ENCODE measurements around the gene RPRM. TPM values are rescaled to one million over a fixed set of nuclear protein-coding genes. Genes with fewer than 3 reads are reported as not detected.
A peak's percentile ranks its signal among the peaks of the same experiment; 100 is the strongest.
"Not testable (repeated sequence)": the region's sequence is repeated elsewhere in the genome, so short reads cannot be mapped to it uniquely, and the experiment has no call there.

The RPRM gene
- 6.0 TPM for total RNA-seq (ENCODE audit: insufficient read depth, low replicate concordance)

DNA sequence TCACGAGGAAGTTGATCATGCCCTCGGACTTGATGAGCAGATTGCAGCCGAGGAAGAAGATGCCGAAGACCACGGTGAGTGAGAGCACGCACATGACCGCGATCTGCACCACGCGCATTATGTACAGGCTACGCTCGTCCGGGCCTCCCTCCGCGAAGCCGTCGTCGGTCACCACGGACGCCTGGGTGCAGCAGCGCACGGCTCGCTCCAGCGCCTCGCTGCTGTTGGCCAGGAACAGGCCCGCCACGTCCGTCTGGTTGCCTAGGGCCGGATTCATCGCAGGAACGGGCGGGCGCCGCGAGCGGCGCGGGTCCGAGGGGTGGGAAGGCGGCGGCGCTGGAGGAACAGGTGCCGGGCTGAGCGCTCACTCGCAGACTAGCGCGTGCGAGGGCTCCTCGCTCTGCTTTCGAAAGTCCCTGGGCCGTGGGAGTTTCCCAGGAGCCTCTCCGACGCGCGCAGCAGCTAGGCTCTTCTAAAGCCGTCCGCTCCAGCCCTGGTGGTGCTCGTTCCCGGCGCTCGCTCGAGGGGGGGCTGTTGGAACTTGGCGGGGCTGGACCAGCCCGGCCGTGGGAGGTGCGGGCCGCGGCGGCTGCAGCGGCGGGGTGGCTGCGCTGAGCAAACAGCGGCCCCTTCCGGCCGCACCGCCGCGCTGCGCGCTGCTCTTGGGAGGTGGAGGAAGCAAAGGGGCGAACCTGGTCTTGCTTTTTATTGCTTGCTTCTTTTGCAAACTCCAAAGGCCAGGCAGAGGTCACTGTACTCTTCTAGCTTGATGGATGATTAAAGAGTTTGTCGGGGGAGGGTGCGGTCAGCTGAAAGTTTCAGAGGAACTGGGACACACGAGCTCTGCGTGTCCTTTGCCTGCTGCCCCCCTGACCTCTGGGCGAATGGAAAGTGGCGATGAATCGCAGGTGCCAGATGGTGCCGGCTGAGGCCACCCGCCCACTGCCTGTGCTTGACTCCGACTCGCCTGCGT, at the start of gene RPRM:
TSS of gene RPRM (minus strand) at position 474 of the 973 bp plus-strand sequence. CDS start at position 277, 197 bp downstream.
- peak; percentile 90 for DNase-seq (ENCODE audit: low spot score)

DNA sequence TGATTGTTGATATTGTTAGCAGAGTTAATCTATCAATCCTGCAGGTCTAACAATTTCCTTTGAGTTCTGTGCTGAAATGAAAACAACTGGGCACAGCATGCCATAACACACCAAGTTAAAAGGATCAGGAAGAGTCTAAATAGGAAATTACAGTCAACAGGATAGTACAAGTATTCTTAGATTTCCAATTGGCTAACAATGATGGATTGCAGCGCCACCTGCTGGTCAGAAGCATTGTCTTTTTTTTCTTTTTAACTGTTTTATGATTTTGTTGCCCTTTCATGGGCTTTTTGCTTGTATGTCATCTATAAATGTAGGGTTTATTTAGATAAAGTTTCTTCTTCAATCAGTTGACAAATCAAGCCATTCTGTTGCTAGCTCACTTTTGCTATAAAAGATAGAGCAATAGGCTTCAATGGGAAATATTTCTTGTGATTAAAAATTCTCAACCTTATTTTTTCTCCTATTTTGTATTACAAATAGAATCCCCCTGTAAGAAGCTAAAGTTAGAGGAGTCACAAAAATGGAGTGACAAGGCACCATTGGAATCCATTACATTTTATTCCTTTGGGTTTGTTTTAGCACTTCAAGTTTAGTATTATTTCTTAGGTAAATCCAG, 40.8 kb upstream of the RPRM start:
- peak; percentile 61 for DNase-seq (ENCODE audit: low spot score)

DNA sequence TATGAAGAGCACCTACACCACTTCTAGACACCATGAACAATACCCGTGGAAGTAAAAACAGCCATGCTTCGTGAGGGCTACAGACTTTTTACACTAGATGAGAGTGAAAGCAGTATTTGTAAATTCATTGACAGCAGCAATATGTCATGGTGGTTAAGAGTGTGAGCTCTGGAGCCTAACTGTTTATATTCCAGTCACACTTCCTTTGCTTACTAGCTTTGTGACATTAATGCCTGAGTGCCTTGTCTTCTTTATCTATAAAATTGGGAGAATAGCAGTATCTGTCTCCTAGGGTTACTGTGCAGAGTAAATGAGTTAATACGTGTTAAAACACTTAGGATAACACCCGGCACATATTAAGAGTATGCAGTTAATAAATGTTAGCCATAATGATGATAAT, 33.8 kb upstream of the RPRM start:
- no peak for DNase-seq (ENCODE audit: low spot score)

DNA sequence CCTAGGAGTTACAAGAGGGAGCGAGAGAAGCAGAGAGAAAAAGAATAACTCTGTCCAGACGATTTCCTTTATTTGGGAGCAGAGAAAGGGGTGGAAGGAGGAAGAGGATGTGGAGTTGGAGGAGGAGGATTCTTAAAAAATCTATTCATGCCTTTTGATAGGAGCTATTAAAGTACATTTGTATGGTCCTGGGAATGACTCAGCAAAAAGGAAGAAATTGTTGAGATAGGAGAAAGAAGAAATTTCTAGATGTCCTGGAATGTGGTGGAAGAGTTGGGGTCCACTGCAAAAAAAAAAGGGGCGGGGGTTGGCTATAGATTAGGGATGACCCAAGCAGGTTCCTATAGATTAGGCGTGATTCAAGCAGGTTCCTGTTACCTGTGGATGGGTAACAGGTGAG, 32.4 kb upstream of the RPRM start:
- DNase-seq (ENCODE audit: low spot score): no peak

DNA sequence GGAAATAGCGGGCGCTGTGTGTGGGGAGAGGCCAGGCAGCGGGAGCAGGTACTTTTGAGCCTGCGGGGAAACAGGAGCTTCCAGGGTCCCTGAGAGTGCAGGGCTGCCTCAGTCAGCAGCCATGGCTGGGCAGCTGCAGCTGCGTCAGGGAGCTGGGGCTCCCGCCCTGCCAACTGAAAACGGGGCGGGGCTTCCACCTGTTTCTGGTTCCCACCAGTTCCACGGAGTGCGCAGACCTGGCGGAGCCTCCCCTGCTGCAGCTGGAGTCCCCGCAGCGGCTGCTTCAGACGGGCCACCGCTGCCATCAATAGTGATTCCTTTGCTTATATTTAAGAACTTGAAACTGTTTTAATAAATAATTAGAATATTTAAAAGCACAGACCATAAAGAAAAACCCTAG, 30.6 kb upstream of the RPRM start:
- no peak for DNase-seq (ENCODE audit: low spot score)

DNA sequence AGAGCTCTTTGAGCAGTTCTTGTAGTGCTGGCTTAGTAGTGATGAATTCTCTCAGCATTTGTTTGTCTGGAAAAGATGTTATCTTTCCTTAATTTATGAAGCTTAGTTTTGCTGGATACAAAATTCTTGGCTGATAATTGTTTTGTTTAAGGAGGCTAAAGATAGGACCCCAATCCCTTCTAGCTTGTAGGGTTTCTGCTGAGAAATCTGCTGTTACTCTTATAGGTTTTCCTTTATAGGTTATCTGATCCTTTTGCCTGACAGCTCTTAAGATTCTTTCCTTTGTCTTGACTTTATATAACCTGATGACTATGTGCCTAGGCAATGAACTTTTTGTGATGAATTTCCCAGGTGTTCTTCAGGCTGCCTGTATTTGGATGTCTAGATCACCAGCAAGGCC, 27.9 kb upstream of the RPRM start:
- not testable (repeated sequence) for DNase-seq (ENCODE audit: low spot score)

DNA sequence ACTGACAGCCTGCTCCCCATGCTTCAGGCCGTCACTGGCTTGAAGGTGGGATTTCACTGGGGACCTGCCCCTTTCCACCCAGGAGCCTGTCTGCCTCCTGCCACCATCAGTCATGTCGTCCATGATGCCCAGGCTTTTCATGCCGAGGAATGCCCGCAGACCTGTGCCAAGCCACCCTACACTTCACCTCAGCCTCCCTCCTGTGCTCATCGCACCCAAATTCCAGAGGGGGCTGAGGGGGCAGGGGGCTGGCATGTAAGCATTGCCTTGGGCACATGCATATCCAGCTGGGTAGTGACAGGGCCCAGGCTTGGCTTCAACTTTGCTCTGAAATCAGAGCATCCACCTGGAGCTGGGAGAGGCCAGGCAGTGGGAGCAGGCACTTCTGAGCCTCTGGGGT, 20.9 kb upstream of the RPRM start:
- no peak for DNase-seq (ENCODE audit: low spot score)

DNA sequence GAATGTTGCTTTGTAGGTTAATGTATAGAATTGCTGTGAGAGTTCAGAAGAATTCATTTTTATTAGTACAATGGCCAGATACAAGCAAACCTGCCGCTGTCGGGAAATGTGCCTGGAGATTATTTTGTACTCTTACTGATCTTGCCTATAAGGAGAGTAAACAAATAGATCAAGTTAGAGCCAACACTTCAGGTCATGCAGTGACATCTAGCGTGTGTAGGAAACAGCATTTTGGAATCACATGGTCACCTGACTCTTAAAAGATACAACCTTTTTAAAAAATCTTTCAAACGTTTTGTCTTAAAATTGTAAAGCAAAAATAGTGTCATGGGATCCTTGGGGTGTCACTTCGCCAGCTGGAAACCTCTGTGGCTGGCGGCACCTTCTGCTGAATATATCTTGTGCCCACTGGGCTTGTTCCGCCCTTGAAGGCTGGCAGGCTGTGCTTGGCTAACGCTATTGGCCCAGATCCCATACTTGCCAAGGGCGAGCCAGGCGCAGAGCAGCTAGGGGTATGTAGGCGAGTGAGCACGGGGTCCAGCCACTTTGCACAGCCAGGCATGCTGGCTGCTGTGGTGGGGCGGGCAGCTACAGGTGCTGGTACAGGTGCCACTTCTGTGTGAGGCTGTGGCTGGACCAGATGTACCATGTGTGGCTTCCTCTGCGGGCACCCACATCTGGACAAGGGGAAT, 19.5 kb upstream of the RPRM start:
- DNase-seq (ENCODE audit: low spot score): no peak

DNA sequence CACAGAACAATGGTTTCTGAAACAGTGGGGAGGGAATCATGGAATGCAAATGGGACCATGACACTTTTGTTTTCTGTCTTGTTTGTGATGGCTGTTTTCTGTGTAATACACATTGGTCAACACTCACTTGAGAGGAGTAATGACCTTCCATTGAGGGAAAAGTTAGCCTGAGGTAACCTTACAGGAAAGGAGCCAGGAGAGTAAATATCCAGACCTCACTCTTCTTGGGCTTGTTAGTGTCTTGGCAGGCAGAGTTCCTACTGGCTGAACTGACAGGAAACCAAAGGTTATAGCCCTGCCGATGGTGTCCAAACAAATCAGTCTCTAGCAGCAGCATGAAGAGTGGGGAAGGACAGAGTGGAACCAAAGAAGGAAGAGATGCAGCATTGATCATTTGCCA, 17.2 kb upstream of the RPRM start:
- DNase-seq (ENCODE audit: low spot score): no peak

DNA sequence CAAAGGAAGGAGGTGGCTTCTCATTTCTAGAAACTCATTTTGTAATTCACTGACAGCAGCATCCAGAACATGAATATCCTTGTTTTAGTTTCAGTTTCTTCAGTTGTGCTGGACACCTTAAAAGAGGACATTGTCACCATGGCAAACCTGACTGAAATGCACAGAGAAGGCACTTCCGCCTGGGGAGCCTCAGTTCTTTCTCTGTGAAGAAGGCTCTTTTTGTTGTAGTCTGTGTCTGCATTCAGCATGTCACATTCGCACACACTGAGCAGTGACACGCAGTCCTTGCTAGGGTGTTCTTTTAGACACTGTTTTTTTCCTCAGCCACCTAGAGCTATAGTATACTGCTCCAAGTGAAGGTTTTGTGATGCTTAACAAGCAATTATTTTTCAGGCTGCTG, 9.5 kb upstream of the RPRM start:
- DNase-seq (ENCODE audit: low spot score): no peak

DNA sequence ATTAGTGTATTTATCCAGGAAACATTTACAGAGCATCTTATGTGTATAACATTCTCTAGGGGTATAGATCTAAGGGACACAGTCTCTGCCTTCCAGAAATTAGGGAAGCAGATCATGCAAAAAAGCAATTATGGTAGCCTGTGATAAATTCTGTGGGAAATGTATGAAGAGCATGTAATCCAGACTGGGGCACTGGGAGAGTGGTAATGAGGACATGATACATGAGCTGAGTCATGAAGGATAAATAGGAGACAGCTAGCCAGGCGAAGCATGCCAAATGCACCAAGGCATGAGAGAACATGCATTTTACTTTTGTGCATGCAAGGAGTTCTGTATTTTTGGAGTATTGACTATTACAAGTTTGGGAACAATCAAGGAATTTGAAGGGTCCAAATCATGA, 8.9 kb upstream of the RPRM start:
- peak; percentile 2 for DNase-seq (ENCODE audit: low spot score)

DNA sequence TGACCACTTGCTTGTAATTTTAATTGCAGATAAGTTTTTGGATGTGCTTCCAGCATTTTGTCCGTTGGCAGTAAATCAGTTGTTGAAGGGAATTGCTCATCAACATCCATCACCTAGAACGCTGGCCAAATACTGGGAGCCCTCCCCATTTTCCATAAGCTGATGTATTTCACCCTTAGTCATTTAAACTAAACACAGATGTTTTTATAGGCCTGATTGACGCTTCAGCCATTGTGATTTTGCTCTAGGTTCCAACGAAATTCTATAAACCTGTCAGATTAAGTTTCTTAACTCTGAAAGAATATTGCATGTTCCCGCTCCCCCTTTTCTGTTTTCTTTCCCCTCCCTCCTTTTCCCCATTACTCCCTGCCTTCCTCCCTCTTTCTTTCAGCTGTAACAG, 1.0 kb upstream of the RPRM start:
- DNase-seq (ENCODE audit: low spot score): peak; percentile 43

DNA sequence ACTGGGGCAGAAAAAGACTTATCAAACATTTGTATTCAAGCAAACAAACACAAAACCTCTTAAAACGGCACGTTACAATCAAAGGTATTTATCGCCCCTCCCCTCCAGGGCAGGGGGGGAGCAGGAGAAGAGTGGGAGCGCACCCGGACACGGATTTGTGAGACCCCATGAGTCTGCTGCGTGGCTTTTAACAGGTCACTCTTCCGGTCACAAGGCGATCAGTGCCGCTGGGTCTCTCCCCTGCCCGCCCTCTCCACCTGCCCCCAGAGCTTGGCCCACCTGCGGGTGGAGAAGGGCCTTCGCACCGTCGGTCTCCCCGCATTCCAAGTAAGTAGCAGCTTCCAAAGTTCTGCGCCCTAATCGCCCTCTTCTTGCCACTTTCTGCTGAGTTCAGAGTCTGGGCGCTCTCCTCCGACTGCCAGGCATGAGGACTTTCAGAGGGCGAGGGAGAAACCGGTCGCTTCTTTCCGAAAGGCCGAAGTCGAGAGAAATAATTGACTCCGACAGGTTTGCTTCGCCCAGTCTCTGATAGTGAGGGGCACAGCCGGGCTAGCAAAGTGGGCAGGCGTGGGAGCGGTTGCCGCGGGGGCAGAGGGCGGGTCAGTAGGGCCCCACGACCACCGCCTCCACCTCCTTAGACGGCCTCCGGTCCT, 800 bp downstream of the RPRM start:
- DNase-seq (ENCODE audit: low spot score): peak; percentile 27

DNA sequence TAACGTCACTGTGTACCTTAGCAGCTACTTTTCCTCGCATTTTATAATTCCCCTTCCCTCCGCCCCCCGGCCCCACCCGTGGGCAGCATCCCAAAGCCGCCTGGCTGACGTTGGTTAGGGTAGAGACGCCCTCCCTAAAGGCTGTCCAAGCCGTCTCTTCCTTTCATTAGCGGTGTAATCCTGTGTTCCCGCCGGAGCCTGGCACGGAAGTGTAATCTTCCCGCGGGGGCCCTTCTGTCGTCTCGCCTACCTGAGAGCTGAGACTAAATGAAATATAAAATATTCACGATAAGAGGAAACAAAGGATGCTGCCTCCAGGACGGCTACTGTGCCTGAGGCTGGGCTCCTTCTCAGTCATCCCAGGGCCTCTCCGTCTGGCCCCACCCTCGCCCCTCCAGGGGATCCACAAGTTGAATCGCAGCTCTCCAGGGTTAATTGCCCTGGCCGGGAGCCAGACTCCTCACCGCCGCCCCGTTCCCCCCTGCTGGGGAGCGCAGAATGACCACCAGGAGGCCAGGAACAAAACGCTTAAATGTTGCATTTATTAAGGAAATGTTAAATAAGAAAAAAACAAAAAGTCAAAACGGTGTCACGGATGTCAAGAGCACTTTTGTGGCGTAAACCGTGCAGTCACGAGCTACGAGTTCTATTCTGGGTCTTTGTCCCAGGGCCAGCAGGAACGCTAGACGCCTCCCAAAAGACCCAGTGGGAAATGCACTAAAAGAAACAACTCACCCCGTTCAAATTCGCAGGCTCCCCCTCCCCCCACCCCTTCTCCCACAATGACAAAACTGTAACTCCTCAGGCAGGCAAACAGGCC, 1.5 kb downstream of the RPRM start:
- DNase-seq (ENCODE audit: low spot score): peak; percentile 43

DNA sequence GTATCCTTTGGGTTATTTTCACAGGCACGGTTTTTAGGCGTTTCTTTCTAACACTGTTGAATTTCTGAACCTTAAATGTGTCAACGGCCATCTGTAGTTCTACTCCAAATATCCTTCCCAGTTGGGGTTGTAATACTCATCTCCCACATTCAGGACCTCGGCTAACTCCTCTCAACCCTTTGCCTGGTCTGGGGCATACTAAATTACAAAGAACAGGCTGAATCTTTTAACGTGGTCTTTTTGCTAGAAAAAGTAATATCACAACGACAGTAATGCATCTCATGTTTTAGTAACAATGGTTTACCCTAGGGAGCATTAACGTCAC, 2.1 kb downstream of the RPRM start:
- peak; percentile 50 for DNase-seq (ENCODE audit: low spot score)

DNA sequence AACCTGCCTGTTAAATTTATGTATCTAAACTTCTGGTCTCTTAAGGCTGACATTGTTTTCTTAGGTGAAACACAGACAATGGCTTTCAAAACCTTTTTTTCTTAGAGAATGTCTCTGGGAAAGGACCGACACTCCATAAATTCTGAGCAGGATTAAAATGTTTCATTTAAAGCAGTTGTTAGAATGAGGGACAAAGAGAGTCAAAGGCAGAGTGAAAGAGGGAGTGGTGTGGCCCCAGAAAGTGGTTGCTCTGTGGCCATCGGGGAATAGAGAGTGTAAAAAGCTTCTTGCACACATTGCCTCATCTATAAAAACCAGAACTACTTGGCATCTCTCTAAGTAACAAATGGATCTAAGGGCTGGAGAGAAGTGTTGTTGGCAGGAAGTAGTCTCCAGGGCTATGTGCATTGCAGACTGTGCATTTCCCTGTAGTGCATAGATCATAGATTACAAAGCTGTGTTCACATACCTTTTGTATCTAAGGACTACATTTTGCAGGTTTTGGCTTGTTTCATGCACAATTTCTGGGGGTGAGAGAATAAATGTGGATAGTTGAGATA, 3.6 kb downstream of the RPRM start:
- DNase-seq (ENCODE audit: low spot score): peak; percentile 42

DNA sequence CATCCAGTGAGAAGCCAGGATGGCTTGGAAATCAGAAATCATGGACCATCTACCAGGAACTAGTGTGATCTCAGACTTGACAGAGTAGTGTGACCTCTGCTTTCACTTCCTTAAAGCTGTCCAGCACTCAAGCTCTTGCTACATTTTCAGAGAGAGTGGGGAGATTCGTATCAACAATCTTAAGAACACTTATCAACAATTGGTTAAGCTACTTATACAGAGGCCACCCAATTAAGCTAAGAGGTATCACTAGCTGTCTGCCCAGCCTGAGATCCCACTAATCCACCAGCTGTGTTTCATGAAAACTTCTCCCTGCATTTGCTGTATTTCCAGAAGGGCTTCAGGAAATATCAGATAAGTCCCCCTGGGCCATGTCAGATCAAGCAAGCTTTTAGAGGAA, 4.2 kb downstream of the RPRM start:
- peak; percentile 32 for DNase-seq (ENCODE audit: low spot score)

DNA sequence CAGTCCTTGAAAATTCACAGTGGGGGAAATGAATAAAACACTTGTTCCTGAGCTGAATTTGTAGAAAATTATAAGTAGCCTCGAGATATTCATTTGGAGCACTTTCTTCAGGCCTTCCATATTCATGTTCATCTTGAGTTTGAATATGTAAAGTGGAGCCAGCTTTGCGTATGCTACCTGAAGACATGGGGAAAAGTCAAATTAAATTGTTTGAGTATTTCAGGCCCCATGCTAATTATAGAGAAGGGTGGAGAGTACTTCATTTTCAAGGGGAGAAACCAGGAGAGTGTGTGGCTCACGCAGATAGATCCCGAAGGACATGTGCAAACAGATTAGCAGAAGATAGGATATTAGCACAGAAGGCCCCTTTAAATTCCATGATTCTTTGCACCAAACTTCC, 7.7 kb downstream of the RPRM start:
- no peak for DNase-seq (ENCODE audit: low spot score)

DNA sequence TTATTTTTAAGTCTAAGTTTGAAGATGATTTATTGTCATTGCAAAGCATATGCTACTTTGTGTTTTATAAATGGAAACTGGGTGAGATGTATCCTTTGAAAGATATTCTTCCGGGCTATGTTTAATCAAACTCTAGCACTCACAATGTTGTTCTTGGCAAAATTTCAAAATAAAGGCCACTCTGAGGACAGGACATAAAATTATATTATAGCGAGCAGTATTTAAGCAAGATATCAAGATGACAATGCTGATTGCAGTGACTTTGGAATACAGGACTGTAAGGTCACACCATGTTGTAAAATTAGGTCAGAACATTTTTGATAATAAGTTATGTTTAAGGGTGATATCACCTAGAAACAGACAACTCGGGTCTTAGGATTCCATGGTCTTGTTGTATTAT, 14.2 kb downstream of the RPRM start:
- no peak for DNase-seq (ENCODE audit: low spot score)

DNA sequence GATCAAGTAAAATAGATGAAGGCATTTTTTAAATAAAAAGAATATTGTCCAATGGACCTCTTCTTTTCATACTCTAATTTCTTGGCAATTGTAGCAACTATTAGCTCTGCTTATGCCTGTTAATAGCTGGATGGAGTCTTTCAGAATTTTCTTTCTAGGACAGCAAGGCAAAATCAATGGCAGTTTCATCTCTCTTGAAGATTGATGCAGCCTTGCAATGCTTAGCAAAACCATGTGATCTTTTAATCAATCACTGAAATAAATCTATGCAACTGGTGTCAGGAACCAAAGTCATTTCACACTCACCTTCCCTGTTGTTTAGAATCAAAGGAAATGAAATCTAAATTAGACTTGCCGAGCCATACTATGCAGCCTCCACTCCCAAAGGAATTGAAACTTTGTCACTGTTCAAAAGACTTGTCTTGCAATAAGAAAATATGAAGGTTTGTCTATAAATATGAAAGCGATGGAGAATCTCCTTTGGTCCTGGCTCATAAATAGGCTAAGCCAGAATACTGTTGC, 16.2 kb downstream of the RPRM start:
- DNase-seq (ENCODE audit: low spot score): no peak

DNA sequence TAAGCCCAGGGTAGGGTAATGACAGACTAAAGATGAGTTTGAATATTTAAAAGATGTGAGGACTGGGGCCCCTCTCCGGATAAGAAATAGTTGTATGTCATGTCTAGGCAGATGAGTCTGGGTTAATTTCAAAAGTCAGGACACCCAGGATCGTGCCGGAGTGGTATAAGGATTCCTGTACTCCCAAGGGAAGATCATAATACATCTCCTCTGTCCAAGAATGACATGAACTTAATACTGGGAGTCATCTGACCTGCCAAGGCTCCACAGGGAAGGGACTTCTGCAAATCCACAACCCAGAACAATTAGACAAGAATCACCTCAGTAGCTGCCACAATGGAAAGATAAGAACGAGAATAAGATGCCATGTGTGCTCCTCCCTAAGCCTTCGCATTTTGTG, 17.1 kb downstream of the RPRM start:
- no peak for DNase-seq (ENCODE audit: low spot score)
